HFFc6 (cell line): ENCODE measurements around the gene CMSS1. TPM values are rescaled to one million over a fixed set of nuclear protein-coding genes. Genes with fewer than 3 reads are reported as not detected.

Source experiments
- DNase-seq: peaks from one replicate; pipeline ENCODE4 v3.0.0-alpha.2; 2018
- H3K27ac Mint-ChIP-seq: 2 replicates; pipeline ENCODE4 v1.8.0; 2020; ENCODE audit warnings: mild to moderate bottlenecking, mixed read lengths
- H3K27me3 Mint-ChIP-seq: 2 replicates; pipeline ENCODE4 v1.8.0; 2021; ENCODE audit warnings: mild to moderate bottlenecking, moderate library complexity, mixed read lengths; ENCODE audit not compliant: insufficient read depth
- H3K36me3 Mint-ChIP-seq: 2 replicates; pipeline ENCODE4 v1.8.0; 2021; ENCODE audit warnings: low read depth, mixed read lengths
- H3K4me1 Mint-ChIP-seq: 2 replicates; pipeline ENCODE4 v1.8.0; 2020; ENCODE audit warnings: low read depth, mixed read lengths
- H3K4me3 Mint-ChIP-seq: 2 replicates; pipeline ENCODE4 v1.8.0; 2020; ENCODE audit warnings: mild to moderate bottlenecking, moderate library complexity, mixed read lengths
- H3K9me3 Mint-ChIP-seq: 2 replicates; pipeline ENCODE4 v1.8.0; 2020; ENCODE audit warnings: mild to moderate bottlenecking, mixed read lengths
- CTCF ChIP-seq: fragments of 200-600 bp; sonication (generic); IDR thresholded peaks from 2 replicates; pipeline ENCODE4 v1.5.0; 2021; ENCODE audit warnings: antibody characterized with exemption, mild to moderate bottlenecking
- total RNA-seq, 6 experiments: library from RNA; stranded (reverse); fragmentation: NEBNext Ultra II Directional; extraction: Animal tissue kit (Norgen Biotek cat#: 25700); gene quantifications; 2 replicates in 1 of 6; 3 replicates in 5 of 6; pipeline ENCODE4 v1.2.3, GENCODE V29; 2021

The CMSS1 gene
- total RNA-seq, 6 experiments from 2014 or later = 27.8 to 47.0 (median 38.1) TPM

DNA sequence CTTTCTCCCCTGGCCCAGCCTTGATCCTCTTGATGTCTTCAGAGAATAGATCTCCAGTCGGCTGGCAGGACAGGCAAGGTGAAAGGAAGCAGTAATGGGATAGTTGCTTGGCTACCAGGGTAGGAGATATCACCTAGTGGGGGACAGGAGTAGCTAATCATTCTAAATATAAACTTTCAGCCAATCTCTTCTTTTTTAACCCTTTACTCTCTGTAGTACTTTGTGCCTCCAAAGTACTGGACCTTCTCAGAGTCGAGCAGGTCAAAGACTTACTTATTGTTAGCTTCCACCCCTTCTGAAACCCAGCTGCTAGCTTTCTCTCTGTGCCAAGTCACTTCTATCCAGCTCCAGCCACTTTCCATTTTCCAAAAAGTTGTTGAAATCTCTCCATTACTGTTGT lies 340.0 kb downstream of the CMSS1 start:
- no peak for TF ChIP-seq CTCF
- Mint-ChIP-seq H3K4me3 (no peak overlapping the region), H3K9me3 (peaks cover 25% of the 10 kb centered on the region), H3K36me3 (peaks cover 27% of the 10 kb centered on the region), H3K27me3 (no peaks in the 10 kb centered on the region; the same call in 1 of the 2 replicates), H3K4me1 (peaks cover 59% of the 10 kb centered on the region), H3K27ac (no peak overlapping the region)
- DNase-seq = no peak

DNA sequence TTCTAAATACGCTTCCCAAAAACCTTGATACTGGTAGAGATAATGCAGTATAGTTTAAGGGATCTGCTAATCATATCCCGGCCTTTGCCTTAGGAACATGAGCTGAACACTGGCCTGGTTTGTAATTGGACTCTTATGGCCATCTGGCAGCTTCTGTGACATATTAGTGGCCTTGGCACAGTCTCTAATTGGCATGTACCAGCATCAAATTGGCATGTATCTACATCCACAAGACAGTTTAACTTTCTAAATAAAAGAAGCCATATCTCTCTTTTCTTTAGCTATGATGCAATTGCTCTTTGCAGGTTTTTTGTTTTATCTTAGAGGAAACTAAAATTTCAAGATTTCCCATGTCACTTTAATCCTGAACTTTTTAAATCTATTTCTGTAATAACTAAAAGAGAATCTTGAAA lies 341.3 kb downstream of the CMSS1 start:
- peak overlapping the region; percentile 90 for H3K27ac Mint-ChIP-seq
- TF ChIP-seq CTCF = no peak
- peaks cover 25% of the 10 kb centered on the region for H3K9me3 Mint-ChIP-seq
- peaks cover 59% of the 10 kb centered on the region for H3K4me1 Mint-ChIP-seq
- no peaks in the 10 kb centered on the region for H3K27me3 Mint-ChIP-seq
- peaks cover 25% of the 10 kb centered on the region for H3K36me3 Mint-ChIP-seq
- peak overlapping the region; percentile 60; the same call in 1 of the 2 replicates for H3K4me3 Mint-ChIP-seq
- no peak for DNase-seq

GRCh38 chr3:100159331-100160153 lies 341.9 kb downstream of the CMSS1 start:
- peak overlapping the region; percentile 90 for H3K27ac Mint-ChIP-seq
- peak overlapping the region; percentile 60 for H3K4me3 Mint-ChIP-seq

GRCh38 chr3:100160521-100160920 lies 342.9 kb downstream of the CMSS1 start:
- Mint-ChIP-seq H3K27me3 (no peaks in the 10 kb centered on the region), H3K9me3 (peaks cover 16% of the 10 kb centered on the region), H3K4me3 (peak overlapping the region; percentile 60; the same call in 1 of the 2 replicates), H3K27ac (peak overlapping the region; percentile 90), H3K36me3 (peaks cover 16% of the 10 kb centered on the region), H3K4me1 (peaks cover 56% of the 10 kb centered on the region)
- DNase-seq = no peak
- no peak for TF ChIP-seq CTCF

More at GRCh38 chr3:100159331-100160153, 341.9 kb downstream of the CMSS1 start:
- DNase-seq = peak; percentile 69
- Mint-ChIP-seq H3K4me1 (peaks cover 65% of the 10 kb centered on the region), H3K27me3 (no peaks in the 10 kb centered on the region), H3K36me3 (peaks cover 25% of the 10 kb centered on the region), H3K9me3 (peaks cover 25% of the 10 kb centered on the region)
- TF ChIP-seq CTCF = no peak

- H3K27ac Mint-ChIP-seq = no peak overlapping the region
- DNase-seq = no peak
Measured at GRCh38 chr3:100163787-100164186, 346.1 kb downstream of the CMSS1 start.

More at GRCh38 chr3:100163787-100164186, 346.1 kb downstream of the CMSS1 start:
- H3K27me3 Mint-ChIP-seq = no peaks in the 10 kb centered on the region
- no peaks in the 10 kb centered on the region; the same call in 1 of the 2 replicates for H3K36me3 Mint-ChIP-seq
- peaks cover 37% of the 10 kb centered on the region for H3K4me1 Mint-ChIP-seq
- TF ChIP-seq CTCF = no peak
- H3K4me3 Mint-ChIP-seq = no peak overlapping the region
- H3K9me3 Mint-ChIP-seq = no peaks in the 10 kb centered on the region
